ENCODE measurements around the gene TFAP2C. TPM values are rescaled to one million over a fixed set of nuclear protein-coding genes. Genes with fewer than 3 reads are reported as not detected.

Gene TFAP2C
- total RNA-seq, 1 donor from 2014 or later = 20.5 TPM

DNA sequence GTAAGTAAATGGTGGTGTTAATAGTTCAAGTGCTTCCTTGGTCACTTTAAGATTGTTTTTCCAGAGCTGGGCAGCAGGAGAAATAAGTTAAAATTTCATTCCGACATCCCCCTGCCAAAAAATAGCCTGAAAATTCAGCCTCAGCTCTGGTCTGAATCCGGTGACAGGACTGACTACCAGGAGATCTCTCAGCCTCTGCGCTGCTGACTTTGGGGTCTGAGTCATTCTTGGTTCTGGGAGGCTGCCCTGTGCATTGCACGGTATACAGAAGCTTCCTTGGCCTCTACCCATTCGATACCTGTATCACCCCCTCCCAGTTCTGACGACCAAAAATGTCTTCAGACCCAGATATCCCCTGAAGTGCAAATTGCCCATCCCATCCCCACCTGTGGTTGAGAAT, 36.3 kb upstream of the TFAP2C start:
- Mint-ChIP-seq H3K9me3 (no peaks in the 10 kb centered on the region), H3K27me3 (no peaks in the 10 kb centered on the region), H3K36me3 (no peaks in the 10 kb centered on the region), H3K27ac (peak overlapping the region; percentile 91), H3K4me3 (no peak overlapping the region), H3K4me1 (ENCODE audit: unreplicated experiment) (peaks cover 18% of the 10 kb centered on the region)
- TF ChIP-seq, protein P1, sequence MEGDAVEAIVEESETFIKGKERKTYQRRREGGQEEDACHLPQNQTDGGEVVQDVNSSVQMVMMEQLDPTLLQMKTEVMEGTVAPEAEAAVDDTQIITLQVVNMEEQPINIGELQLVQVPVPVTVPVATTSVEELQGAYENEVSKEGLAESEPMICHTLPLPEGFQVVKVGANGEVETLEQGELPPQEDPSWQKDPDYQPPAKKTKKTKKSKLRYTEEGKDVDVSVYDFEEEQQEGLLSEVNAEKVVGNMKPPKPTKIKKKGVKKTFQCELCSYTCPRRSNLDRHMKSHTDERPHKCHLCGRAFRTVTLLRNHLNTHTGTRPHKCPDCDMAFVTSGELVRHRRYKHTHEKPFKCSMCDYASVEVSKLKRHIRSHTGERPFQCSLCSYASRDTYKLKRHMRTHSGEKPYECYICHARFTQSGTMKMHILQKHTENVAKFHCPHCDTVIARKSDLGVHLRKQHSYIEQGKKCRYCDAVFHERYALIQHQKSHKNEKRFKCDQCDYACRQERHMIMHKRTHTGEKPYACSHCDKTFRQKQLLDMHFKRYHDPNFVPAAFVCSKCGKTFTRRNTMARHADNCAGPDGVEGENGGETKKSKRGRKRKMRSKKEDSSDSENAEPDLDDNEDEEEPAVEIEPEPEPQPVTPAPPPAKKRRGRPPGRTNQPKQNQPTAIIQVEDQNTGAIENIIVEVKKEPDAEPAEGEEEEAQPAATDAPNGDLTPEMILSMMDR (conservative IDR thresholded peaks at IDR 0.05) = no peak
- no peak for DNase-seq (ENCODE audit: extremely low spot score, unreplicated experiment)

DNA sequence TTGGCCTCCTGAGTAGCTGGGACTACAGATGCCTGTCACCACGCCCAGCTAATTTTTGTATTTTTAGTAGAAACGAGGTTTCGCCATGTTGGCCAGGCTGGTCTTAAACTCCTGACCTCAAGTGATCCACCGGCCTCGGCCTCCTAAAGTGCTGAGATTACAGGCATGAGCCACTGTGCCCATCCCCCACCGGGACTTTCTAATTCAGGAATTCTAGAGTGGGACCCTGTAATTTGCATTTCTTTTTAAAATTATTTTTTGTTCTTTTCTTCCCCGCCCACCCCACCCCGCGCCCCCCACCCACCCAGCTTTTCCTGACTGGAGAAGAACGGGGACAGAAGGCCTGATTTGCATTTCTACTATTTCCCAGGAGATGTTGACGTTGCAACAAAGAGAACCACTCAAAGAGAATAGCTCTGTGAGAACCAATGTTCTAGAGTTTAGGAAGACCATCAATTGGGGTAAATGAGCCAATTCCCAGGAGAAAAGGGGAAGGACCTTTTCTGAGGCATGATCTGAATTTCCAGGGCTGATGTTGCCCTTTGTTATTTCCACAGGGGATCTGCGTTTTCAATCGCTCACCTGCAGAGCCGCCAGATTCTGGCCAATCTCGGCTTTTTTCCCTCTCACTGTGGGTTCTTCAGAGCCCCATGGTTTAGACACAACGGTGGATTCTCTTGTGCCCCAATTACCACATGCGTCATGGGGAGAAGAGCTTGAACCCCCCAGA, 33.2 kb upstream of the TFAP2C start:
- Mint-ChIP-seq H3K27ac (no peak overlapping the region), H3K27me3 (no peaks in the 10 kb centered on the region), H3K36me3 (no peaks in the 10 kb centered on the region), H3K9me3 (no peaks in the 10 kb centered on the region), H3K4me3 (no peak overlapping the region), H3K4me1 (ENCODE audit: unreplicated experiment) (peaks cover 12% of the 10 kb centered on the region)
- no peak for DNase-seq (ENCODE audit: extremely low spot score, unreplicated experiment)
- TF ChIP-seq, protein P1 (conservative IDR thresholded peaks at IDR 0.05) = no peak

- peak overlapping the region; percentile 50 for H3K27ac Mint-ChIP-seq
- TF ChIP-seq, protein P1 (conservative IDR thresholded peaks at IDR 0.05) = no peak
- no peak for DNase-seq (ENCODE audit: extremely low spot score, unreplicated experiment)
- H3K9me3 Mint-ChIP-seq = no peaks in the 10 kb centered on the region
- peak overlapping the region; percentile 31 for H3K4me3 Mint-ChIP-seq
- H3K27me3 Mint-ChIP-seq = no peaks in the 10 kb centered on the region
- H3K36me3 Mint-ChIP-seq = no peaks in the 10 kb centered on the region
- peaks cover 6% of the 10 kb centered on the region for H3K4me1 Mint-ChIP-seq (ENCODE audit: unreplicated experiment)
These were observed 27.9 kb upstream of the TFAP2C start for GRCh38 chr20:56601166-56601565.

GRCh38 chr20:56604673-56605072, 24.4 kb upstream of the TFAP2C start:
- H3K36me3 Mint-ChIP-seq = no peaks in the 10 kb centered on the region
- TF ChIP-seq, protein P1 (conservative IDR thresholded peaks at IDR 0.05) = no peak
- H3K27me3 Mint-ChIP-seq = no peaks in the 10 kb centered on the region
- no peaks in the 10 kb centered on the region for H3K9me3 Mint-ChIP-seq
- peaks cover 8% of the 10 kb centered on the region for H3K4me1 Mint-ChIP-seq (ENCODE audit: unreplicated experiment)
- no peak for DNase-seq (ENCODE audit: extremely low spot score, unreplicated experiment)
- no peak overlapping the region for H3K4me3 Mint-ChIP-seq
- H3K27ac Mint-ChIP-seq = peak overlapping the region; percentile 22

DNA sequence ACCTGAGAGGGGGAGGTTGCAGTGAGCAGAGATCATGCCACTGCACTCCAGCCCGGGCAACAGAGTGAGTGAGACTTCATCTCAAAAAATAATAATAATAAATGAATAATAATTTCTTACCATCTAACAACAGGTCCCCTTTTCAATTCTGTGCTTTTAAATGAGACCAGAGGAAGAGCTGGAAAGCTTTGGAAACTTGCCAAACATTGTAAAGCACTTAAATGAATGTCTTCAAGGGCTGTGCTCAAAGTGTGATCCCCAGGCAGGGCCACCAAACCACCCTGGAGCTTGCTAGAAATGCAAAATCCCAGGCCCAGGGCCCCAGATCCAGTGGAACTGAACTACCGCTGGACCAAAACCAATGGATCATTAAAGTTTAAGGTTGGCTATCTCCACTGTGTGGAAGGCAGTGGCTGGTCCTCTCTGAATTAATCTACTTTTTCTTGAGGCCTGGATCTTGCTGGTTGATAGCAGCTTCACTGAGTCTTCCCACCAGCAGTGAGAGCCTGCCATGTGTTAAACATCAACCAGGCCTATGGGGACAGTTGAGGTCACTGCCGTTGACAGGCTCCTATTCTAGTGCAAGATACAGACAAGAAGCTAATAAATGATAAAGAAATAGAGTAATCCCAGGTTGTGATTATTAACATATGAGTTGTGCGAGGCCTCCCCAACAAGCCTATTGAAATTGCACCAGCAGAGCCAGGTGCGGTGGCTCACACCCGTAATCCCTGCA, 23.7 kb upstream of the TFAP2C start:
- peak overlapping the region; percentile 93 for H3K27ac Mint-ChIP-seq
- H3K36me3 Mint-ChIP-seq = no peaks in the 10 kb centered on the region
- H3K9me3 Mint-ChIP-seq = no peaks in the 10 kb centered on the region
- peaks cover 8% of the 10 kb centered on the region for H3K4me1 Mint-ChIP-seq (ENCODE audit: unreplicated experiment)
- H3K4me3 Mint-ChIP-seq = no peak overlapping the region
- TF ChIP-seq, protein P1 (conservative IDR thresholded peaks at IDR 0.05) = no peak
- no peaks in the 10 kb centered on the region for H3K27me3 Mint-ChIP-seq
- DNase-seq (ENCODE audit: extremely low spot score, unreplicated experiment) = no peak
